HG03280 (cell line): ENCODE measurements around the gene TMEM234.
"Not testable (repeated sequence)": the region's sequence is repeated elsewhere in the genome, so short reads cannot be mapped to it uniquely, and the experiment has no call there.

ENCODE experiments used
- ATAC-seq: cut with Tn5 transposase; IDR thresholded peaks from one replicate; pipeline ENCODE4 v1.9.1; 2021; ENCODE audit warnings: mild to moderate bottlenecking, moderate library complexity; ENCODE audit not compliant: unreplicated experiment

TMEM234 gene

DNA sequence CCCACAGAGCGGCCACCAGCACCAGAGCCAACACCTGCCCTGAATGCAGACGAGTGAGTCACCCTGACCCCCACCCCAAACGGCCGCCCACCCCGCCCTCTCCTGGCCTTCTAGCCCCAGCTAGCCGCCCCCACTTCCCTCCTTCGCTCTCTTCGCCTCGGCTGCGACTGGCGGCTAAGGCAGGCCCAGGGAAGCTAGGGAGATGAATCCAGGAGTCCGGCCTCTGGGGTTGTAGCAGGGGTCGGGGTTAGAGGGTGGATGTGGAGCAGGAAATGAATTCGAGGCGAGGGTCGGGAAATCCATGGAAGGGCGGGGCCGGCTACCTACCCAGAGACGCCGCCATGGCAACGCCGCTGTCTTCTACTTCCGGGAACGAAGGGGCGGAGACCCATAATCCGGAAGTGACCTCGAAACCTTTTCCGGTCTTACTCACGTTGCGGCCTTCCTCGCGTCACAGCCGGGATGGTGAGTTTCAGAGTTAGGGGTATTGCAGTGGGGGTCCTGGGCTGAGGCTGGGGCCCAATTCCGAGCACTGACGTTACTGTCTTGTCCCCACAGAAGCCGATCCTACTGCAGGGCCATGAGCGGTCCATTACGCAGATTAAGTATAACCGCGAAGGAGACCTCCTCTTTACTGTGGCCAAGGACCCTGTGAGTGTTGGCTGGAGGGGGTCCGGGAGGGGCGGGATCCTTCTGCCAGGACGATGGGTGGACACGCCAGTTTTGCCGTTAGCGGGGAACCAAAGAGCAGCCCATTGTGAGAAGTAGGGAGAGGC, at the start of gene TMEM234, which contains the start of gene EIF3I:
Gene TMEM234, minus strand, starts transcription at position 374 of the 776 bp plus-strand sequence. Its CDS starts 31 bp downstream, at position 343.
Gene EIF3I, plus strand, starts transcription at position 428 of the 776 bp plus-strand sequence. Its CDS starts 35 bp downstream, at position 463.
- ATAC-seq, result peak; percentile 96

DNA sequence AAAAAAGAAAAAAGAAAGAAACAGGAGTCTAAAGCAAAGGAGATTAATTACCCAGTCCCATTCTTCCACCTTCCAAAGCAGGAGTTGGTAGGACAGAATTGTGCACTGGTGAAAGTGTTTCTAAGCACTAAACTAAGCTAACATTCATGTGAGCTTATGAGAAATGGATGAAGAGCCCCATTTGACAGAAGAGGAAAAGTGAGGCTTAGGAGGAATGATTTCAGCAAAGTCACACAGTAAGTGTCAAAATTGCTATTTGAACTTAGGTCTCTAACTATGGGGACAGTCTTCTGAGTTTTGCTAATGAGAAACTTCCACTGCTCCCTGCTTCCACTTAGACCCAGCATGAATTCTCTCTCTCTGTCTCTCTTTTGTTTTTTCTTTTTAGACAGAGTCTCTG, 47.6 kb upstream of the TMEM234 start:
- ATAC-seq, result no peak

DNA sequence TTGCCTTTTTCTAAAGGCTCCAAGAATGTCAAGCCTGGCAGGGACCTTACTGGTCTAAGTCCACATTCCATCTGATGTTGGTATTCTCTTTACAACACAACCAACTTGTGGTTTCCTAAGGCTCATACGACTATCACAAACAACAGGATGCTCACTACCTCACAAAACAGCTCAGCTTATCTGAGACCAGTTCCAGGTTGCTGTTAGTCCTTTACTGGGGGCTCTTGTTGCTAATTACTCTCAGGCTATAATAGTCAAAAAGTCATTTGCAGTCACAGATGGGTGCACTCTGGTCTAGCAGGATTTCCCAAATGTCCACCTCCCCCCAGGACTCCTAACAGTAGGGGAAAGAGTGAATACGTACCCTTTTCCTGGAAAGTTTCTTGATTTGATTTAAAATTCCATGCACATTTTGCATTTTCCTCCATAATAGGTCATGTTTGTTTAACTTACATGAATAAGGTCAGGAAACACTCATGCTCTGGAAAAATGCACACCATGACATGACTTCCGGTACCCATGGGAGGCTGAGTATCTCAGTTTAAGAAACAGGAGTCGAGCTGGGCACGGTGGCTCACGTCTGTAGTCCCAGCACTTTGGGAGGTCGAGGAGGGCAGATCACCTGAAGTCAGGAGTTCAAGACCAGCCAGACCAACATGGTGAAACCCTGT, 44.9 kb upstream of the TMEM234 start:
- ATAC-seq, result no peak

DNA sequence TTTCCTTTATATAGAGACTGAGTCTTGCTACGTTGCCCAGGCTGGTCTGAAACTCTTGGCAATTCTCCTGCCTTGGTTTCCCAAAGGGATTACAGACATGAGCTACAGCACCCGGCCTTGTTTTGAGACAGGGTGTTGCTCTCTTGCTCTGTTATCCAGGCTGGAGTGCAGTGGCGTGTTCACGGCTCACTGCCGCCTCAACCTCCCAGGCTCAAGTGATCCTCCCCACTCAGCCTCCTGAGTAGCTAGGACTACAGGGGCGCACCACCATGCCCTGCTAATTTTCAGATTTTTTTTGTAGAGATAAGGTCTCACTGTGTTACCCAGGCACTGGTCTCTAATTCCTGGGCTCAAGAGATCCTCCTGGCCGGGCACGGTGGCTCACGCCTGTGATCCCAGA, 43.7 kb upstream of the TMEM234 start:
- ATAC-seq, result no peak

DNA sequence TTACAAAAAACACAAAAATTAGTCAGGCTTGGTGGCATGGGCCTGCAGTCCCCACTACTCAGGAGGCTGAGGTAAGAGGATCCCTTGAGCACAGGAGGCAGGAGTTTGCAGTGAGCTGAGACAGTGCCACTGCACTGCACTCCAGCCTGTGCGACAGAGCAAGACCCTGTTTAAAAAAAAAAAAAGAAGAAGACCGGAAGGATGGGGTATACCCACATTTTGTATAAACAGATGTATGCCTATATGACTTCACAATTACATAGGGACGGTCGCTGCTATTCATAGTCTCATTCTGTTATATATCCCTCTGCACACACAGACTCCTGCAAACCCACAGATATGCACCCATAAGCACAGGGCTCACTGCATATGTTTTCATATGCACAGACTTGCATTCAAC, 41.6 kb upstream of the TMEM234 start:
- no peak for ATAC-seq

DNA sequence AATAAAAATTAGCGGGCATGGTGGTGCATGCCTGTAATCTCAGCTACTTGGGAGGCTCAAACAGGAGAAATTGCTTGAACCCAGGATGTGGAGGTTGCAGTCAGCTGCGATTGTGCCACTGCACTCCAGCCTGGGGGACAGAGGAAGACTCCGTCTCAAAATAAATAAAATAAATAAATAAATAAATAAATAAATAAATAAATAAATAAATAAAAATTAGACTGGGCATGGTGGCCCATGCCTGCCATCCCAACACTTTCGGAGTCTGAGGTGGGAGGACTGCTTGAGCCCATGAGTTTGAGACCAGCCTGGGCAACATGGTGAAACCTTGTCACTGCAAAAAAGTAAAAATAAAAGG, 41.1 kb upstream of the TMEM234 start:
- ATAC-seq, result not testable (repeated sequence)

DNA sequence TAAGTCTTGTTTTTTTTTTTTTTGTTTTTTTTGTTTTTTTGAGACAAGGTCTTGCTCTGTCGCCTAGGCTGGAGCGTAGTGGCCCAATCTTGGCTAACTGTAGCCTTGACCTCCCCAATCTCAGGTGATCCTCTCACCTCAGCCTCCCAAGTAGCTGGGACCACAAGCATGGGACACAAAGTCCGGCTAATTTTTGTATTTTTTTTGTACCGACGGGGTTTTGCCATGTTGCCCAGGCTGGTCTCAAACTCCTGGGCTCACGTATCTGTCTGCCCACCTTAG, 35.0 kb upstream of the TMEM234 start:
- no peak for ATAC-seq

DNA sequence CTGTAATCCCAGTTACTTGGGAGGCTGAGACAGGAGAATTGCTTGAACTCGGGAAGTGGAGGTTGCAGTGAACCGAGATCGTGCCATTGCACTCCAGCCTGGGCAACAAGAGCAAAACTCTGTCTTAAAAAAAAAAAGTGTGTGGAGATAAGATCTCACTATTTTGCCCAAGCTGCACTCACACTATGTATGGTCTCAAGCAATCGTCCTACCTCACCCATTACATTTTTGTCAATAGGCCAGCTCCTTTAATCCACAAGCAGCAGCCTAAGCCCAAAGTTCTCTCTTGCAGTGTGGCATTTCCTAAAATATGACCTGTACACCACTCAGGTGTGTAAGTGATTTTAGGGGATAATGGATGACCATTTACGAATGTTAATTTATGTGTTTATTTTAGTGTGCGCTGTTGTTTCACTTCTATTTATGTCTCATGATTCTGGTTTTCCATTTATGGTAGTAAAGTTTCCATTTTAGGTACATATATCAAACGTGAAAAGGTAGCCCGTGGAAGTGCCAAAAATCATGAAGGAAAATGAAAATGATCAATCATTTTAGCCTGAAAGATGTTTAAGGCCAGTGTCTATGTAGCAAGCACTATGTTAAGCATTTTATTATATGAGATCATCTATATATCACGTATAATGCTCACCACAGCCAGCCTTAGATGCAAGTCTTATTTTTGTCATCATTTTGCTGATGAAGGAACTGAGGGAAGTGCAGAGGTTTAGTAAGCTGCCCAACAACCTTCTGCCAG, 34.5 kb upstream of the TMEM234 start:
- no peak for ATAC-seq

DNA sequence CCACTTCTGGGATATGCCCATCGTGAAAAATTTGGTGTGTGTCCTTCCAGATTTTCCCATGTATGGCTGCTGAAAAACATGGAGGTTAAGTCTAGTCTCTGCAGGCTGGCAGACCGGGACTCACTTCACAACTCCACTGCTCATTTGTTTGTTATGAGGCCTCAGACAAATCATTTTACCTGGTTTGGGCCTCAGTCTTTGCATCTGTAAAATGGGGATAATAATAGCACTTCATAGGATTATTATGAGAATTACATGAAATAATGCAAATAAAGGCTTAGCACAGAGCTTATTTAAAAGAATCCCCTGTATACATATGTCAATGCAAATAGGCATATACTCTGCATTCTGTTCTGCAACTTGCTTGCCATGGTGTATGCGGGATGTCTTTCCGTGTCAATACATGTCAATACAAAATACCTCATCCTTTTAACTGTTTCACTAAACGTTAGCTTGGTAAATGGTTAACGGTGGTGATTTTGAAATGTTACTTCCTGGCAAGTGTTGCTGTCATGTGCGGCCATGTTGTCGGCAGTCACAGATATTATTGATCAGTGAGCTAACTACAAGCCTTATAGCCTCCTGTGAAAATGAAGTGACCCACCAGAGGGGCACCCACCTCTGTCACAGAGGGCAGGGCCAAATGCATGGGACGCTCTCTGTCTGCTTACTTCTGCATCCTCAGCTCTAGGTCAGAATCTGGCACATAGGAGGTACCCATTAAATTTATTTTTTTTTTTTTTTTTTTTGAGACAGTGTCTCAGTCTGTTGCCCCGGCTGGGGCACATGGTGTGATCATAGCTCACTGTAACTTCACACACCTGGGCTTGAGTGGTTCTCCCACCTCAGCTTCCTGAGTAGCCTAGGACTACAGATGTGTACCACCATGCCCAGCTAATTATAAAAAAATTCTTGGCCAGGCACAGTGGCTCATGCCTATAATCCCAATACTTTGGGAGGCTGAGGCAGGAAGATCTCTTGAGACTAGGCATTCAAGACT, 33.2 kb upstream of the TMEM234 start:
- no peak for ATAC-seq

DNA sequence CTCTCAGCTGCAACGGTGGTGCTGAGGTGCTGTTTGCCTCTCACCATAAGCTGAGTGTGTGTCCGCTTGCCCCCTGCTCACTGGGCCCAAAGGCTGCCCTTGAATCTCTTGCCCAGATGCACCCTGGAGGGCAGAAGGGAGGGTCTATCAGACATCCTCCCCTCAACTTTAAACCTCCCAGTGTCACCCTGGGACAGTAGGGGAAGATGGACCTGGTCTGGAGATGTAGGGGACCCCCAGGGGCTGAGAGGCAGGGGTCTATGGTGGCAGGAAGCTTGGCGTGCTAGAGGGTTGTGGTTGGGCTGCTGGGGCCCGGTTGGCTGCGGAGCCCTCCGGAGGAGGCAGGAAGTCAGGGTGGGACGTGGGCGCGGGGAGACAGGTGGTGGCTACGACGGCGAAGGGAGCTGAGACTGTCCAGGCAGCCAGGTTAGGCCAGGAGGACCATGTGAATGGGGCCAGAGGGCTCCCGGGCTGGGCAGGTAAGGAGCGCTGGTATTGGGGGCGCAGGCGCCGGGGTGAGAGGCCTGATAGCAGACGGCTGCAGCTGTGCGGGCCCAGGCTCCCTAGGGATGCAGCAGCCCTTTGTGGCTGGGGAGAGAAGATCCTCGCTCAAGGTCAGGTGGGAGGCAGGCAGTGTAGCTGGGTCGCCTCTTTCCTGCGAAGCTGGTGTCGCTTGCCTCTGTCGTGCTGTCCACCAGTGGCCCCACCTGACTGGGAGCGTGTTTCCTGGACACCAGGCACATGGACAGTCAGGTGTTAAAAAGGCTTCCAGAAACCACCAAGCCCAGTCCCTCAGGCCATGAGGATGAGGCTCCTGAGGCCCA, 29.0 kb upstream of the TMEM234 start, which contains the start of gene LCK:
Gene LCK, plus strand, starts transcription at position 373 of the 824 bp plus-strand sequence. CDS start 23,065 bp downstream, outside the sequence.
- ATAC-seq, result no peak

DNA sequence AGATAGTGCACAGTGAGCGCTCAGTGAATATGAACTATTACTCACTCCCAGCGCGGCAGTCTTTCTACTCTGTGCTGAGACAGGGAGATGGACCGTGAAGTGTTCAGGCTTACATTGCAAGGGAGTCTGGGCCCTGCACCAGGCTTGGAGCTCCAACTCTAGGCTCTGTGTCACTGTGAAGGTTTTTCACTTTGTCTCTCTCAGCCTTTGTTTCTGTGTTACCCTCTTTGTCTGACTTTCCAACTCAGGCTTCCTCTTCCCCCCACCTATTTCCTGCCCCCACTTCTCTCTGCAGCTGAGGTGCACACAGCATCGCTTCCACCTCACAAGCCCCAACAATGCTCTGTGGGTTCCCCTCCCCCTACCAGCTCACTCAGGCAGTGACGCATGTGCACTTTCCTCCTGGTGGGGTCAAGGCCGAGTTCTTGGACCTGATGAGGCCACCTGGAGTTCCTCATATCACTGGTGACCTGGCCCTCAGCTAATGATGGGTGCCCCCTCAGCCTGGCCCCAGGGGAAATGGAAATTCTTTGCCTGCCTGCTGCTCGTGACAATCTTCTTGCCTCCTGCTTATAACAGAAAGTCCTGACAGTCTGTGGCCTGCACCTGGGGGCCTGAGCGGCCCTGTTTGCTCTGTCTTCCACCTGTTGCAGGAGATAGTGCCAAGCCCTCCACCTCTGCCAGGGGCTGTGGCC, 27.8 kb upstream of the TMEM234 start:
- peak; percentile 62 for ATAC-seq

DNA sequence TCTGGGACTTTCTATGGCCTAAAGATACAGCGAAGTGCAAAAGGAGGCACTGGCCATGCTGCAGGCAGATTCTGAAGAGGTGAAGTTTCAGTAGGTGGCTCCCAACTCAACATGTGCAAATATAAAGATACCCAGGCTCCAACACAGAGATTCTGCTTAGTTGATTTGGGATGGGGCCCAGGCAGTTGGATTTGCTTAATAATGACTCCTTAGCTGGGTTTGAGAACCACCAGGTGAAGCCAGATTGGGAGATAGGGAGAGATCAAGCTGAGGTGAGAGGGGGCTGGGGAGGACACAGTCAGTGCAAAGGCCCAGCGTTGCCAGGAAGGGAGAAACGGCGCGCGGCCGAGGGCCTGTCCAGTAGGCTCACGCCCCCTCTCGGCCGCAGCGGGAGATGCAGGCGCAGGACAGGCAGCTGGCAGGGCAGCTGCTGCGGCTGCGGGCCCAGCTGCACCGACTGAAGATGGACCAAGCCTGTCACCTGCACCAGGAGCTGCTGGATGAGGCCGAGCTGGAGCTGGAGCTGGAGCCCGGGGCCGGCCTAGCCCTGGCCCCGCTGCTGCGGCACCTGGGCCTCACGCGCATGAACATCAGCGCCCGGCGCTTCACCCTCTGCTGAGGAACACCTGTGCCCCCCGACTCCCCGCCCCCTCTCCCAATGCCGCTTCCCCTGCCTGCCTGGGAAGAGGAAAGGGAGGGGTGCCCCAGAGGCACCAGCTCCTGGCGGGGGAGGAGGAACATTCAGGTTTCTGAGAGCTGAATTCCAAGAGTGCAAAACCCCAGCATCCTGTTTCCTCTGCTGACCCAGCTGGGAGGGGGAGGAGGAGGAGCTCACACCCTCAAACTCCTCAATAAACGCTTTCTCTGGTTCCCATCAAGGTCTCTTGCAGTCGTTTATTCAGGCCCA, 26.1 kb upstream of the TMEM234 start:
- no peak for ATAC-seq

DNA sequence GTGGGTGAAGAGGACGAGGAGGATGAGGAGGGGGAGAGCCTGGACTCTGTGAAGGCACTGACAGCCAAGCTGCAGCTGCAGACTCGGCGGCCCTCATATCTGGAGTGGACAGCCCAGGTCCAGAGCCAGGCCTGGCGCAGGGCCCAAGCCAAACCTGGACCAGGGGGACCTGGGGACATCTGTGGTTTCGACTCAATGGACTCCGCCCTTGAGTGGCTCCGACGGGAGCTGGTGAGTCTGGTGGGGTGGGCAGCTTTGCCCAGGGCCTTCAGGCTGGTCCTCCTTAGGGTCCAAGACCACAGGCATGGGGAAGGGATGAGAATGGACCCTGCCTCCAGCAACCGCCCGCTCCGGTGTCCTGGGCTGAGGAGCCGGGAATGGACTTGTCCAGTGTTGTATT, 25.3 kb upstream of the TMEM234 start:
- ATAC-seq, result no peak

DNA sequence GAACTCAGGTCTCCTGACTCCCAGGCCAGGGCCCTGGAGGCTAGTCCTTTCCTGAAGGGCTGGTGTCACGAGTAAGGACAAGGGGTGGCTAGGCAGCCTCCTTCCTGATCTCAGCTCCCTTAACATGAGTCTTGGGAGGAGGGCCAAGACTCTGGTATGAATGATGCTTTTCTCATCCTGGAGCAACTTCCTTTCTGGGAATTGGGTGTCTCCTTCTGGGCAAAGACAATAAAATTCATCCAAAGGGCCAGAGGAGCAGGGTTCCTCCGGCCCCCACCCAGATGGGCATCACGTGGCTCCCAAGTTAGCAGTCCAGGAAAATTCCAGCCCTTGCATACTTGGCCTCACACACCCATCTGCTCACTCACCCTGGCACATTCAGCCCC, 24.7 kb upstream of the TMEM234 start, which contains the start of gene FAM167B:
Gene FAM167B, plus strand, starts transcription at position 335 of the 386 bp plus-strand sequence. CDS start 200 bp downstream, outside the sequence.
- ATAC-seq, result no peak

DNA sequence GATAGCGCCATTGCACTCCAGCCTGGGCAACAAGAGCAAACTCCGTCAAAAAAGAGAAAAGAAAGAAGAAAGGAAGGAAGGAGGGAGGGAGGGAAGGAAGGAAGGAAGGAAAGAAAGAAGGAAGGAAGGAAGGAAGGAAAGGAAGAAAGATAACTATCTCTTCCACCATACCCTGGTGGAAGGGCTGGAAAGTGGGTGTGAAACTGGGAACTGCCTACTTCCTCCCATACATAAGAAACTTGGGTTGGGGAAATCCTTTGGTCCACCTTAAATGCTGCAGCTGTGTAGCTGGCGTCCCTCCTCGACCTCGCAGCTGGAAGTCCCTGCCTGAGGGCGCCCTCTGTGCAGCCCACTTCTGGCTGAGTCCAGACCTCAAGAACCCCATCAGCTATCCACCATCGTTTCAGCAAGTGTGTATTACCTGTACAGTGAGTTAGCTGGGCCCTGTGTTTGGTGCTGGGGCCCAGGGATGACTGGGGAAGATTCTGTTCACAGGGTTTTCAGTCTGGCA, 20.2 kb upstream of the TMEM234 start:
- ATAC-seq, result no peak

DNA sequence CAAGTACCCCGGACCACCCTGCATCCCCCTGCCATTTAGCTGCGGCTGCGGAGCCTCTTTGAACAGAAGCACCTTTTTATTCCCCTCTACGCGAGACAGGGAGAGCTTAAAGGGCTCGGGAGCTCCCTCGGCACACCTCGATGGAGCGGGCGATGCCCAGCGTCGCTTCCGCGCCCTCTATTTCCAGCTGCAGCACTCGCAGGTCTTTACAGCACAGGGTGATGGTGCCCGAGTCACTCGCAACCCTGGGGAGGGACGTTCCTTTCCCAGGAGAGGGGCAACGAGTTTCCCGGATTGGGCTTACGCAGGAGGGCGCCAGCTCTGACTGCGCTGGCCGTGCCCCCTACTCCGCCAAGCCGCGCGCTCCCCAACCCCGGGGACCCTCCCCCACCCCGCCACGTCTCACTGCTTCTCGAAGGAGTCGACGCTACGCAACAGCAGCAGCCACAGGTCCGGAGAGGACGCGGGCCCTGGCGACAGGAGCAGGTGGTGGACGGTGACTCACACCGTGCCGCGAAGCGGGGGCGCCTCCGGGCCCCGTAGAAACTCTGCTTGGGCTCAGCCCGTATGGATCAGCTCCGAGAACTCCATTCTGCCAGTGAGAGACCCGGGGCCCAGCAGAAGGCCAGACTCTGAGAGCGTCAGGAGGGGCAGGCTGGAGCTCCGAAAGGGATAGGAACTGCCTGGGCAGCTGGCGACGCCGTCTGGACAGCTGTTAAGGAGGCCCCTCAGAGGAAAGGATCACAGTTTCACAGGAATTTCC, 19.0 kb upstream of the TMEM234 start:
- ATAC-seq, result no peak
